GM18498 (cell line): ENCODE measurements around the gene TNNC1.

Source experiments
- ATAC-seq: cut with Tn5 transposase; IDR thresholded peaks from one replicate; pipeline ENCODE4 v1.9.1; 2021; ENCODE audit warnings: mild to moderate bottlenecking, moderate library complexity; ENCODE audit not compliant: unreplicated experiment

TNNC1 gene

DNA sequence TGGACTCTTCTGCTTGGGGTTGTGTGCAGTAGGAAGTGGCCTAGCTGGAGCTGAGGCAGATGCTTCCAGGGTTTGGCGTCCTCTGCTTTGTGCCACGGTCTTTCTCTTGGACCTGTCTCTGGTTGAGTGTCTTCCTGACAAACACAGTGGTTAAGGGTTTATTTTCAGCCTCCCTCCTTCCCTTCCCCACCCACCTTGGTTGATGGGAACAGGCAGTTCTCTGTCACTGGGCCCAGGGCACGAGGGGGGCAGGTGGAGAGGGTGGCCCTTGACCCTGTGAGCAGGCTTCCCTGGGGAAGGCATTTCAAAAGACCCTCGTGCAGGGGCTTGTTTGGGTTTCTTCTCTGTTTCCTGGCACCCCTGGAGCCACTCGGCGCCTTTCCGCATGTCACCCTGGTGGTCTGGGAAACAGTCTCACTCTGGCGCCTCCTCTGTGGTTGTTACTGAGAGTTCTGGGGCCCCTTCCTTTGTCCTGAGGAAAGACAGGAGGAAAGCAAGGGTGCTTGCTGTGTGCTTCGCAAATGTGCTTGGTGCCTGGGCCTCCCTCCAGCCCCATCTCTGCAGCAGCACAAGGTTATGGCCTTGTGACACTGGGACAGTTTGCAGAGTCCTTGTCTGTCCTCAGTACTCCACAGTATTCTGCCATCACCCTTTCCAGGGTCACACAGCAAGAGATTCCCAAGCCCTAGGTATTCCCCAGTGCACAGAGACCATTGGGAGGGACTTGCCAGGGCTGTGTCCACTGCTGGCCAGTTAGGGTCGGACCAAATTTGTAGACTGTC lies 31.0 kb upstream of the TNNC1 start:
- ATAC-seq = no peak

DNA sequence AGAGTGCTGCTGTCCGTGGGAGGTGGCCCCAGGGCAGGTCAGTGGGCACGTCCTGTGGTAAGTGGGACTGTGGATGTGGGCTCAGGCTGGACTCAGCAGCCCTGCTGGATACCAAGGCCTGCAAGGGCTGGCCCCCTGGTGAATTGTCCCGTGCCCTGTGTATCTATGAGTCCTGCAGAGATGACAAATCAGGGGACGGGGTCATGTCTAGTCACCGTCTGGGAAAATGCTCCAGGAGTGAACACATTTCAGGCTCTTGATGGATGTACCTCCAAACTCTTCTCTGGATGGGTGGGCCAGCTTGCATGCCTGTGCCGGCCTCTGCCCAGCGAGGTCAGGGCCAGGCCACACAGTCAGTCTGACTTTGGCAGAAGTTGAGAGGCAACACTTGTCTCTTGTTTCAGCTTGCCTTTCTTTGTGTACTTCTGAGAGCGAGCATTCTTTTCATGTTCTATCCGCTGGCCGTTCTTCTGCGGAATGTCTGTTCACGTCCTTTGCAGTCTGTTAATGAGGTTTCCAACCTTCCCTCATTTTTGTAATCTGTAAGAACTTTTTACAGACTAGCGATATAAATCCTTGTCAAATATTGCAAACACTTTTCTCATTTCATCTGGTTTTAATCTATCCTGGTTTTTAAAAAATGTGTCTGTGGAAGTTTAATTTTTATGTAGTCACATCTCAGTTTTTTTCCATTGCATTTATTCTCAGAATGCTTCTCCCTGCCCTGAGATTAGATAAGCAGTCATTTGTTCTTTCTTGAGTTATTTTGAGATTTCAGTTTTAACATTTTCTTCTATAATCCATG lies 29.9 kb upstream of the TNNC1 start:
- ATAC-seq = no peak

DNA sequence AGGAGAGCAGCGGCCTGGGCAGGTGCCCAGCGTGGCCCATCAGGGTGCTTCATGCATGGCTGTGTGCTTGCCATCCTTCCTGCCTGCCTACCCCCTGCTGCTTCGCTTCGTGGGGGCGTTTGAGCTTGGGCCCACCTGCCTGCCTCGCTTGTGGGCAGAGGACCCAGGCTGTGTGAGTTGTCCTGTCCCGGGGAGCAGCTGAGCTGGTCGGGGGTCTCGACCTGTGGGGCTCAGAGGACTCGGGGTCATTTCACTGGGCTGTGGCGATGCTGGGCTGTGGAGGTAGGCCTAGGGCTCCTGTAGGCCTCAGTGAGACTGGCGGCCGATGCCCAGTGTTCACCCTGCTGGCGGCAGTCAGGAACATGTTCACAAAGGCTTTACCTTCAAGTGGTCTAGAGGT lies 29.2 kb upstream of the TNNC1 start:
- no peak for ATAC-seq

DNA sequence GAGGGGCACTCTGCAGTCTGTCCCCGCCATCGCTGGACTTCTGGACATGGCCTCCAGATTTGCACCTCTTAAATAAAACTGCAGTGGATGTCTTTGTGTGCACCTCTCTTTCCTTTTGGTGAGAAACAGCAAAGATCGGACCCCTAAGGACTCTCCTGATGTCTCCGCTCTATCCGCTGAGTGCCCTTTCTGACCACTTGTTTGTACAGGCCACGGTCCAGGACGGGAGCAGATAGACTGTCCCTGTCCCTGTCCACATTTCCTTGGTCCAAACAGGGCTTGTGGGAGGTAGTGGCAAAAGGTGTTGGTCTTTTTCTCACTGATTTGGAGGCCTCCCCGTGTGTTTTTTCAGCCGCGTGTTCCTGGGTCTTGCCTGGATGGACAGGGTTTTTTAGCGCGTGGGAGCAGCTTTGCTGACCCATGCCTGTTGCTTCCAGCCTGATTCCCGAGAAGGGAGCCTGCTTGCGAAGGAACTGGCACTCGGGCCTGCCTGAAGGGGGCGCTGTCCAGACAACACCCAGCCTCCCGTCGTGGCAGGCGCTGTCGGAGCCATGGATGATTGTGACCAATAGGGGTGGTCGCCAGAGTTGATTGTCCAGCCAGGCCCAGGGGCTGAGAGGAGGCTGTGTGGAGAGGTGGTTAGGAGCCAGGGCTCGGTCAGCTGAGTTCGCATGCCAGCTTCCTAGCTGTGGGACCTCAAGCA lies 28.1 kb upstream of the TNNC1 start:
- ATAC-seq = no peak

DNA sequence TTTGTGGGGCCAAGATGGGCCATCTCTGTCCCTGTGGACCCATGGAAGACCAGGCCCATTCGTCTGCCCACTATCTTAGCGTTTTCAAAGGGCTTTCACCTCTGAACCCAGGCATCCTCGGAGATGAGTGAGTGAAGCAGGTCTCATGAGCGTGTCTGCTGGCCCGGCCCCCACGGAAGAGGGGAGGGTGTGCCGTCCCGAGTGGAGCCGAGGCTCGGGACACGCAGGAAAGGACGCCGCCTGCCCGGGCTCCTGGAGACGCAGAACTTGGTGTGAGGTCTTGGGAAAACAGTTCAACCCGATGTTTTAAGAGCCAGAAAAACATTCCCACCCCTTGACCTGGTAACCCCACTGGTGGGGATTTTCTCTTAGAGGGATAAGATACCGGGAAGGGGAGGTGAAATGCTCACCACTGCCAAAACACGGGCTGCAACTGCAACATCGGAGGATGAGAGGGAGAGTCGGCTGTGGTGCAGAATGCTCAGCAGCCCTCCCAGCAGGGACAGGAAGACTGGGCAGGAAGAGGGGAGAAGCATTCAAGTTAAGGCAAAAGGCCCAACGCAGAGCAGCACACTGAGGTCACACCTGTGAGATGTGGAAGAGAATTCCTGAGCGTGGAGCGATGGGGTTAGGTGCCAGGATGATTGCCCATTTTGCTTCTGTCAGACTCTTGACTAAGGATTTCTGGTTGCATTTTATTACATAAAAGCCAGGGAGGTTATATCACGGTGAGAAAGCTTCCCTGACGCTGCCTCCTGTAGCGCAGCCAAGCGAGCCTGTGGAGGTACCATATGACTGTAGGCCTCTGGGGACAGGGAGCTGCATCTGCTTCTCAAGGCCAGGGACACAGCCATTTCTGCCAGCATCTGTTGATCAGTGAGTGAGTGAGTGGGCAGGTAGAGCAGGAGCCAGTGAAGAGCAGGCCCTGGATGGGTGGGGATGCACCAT lies 27.2 kb upstream of the TNNC1 start:
- no peak for ATAC-seq

DNA sequence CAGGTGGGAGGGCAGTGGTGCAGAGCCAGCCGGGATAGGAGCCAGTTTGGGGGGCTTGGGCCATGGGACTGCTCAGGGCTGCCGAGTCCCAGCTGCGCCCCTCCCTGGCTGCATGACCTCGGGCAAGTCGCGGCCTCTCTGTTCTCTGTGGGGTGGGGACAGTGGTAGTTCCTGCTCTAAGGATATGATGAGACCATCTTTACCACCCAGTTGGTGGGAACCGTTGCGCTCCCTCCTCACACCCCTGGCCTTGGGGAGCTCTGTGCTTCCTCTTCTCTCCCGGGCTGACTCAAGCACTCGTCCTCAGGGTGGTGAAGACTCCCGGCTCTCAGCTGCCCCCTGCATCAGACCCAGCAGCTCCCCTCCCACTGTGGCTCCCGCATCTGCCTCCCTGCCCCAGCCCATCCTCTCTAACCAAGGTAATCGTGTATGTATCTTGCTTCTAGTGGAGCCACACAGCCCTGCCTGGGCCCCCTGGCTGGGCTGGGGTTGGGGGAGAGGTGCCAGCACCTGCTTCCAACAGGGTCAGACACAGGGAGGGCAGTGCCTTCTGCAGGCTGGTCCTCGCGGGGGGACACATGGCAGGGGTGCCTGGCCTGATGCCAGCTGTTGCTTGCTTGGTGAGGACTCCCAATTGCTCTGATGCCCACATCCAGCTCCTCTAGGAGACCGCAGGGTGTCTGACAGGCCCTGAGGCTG lies 26.2 kb upstream of the TNNC1 start:
- no peak for ATAC-seq

DNA sequence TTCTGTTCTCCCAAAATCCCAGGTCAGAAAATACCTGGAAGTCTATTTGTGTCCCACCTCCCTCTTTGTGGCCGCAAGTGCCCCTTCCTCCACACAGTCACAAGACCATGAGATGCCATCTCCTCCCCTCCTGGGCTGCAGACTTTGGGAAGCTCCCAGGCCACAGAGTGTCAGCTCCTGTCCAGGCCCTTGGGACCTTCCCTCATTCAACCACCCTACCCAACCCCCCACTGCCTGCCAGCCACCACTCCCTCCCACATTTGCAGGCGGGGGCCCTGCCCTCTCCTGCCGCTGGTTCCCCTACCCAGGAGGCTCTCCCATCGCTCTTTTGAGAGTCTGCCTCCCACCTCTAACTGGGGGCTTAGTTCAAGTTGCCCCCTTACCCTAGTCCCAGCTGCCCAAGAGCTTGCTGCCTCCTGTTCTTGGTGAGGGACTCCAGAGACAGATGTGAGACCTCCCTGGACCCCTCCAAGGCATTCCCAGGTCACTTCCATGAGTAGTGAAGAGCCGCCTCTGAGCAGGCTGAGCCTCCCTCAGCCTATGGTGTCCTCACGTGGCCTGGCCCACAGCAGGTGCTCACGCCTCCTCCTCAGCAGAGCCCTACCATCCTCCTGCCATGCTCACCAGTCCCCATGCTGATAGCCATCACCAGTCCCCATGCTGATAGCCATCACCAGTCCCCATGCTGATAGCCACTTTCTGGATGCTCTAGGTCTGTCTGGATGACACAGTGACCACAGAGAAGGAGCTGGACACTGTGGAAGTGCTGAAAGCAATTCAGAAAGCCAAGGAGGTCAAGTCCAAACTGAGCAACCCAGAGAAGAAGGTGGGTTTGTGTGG lies 25.4 kb upstream of the TNNC1 start:
- no peak for ATAC-seq

DNA sequence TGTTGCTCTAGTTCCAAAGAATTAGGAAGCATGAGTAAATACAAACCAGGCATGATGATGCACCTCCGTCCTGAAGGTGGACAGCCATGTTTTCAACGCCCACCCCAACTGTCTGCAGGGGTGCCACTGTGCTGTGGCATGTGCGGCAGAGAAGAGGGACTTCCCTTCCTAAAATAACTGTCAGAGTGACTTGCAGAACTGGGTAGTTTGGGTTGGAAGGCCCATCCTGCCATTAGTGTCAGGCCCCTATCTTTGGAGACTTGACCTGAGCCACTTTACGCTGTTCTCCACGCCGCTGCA lies 23.9 kb upstream of the TNNC1 start:
- no peak for ATAC-seq

DNA sequence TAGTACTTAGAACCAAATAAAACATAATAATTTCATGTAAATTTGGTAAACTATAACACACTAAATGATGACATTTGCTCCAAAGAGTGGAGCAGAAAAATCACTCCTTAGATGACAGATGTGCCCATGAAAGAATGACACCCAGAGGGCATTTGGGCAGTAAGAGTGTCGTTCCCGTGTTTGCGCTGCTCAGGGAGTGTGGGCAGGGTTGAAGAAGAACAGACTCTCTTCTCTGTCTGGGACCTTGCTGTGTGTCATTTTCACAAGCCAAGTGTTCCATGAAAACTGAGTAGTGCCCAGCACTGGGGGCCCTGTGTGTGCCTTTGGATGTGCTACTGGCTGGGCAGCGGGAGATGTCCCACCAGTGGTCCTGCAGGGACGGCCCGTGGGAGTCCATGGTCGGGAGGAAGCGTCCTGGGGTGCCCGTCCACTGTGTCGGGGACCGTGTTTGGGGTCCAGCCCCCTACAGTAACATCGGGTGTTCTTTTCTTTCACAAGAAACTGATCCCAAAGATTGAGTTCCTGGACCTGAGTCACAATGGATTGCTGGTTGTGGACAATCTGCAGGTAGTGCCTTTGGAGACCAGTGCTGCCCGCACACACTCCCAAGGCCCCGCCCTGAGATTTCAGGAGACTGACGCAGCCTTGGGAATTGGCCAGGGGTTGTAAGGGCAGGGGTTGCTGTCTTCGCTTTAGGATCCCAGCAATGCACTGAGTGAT lies 23.4 kb upstream of the TNNC1 start:
- ATAC-seq = no peak

DNA sequence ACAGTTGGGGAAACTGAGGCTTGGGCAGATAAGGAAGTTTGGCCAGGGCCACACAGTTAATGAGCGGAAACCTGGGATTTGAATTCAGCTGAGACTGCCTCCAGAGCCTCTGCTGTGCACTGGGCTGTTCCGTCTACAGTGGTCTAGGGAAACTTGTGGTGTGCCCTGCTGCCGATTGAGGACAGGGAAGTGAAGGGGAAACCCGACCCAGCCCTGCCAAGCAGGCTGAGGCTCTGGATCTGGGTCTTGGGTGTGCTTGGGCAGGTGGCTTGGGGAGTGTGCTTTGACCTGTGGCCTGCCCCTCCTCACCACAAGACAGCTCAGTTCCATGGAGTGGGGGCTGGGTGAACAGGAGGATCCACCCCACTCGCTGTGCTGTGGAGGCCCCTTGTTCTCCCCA lies 19.2 kb upstream of the TNNC1 start:
- ATAC-seq = no peak

DNA sequence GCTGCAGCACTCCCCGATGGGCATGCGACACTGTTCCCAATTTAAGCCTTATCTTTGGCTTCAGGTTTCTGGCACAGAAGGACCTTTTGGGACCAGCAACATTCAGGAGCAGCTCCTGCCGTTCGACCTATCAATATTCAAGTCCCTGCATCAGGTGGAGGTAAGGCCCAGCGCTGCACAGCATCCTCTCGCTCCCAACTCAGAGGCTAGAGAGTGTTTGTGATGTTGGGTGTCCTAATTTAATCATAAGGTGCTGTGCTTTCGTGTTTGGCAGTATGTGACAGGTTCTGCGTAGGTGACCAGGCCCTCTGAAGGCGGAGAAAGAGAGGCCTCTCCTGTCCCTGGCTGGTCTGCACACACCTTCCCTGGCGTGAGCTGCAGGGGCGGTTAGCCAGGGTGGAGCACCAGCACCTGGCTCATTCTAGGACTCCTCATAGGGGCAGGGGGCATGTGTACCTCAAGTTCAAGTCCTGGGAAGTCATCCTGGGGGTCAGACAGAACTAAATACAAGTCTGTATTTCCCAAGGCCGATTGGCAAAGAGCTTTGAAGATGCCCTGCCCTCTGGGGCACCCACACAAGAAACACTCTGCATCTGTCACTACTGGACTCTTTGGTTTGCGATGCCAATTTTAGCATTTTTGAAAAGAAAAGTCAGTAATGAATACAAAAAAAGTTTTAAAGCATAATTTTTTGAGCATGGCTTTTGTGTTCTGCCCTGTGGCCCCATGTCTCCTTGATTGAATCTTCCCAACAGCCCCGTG lies 18.6 kb upstream of the TNNC1 start:
- ATAC-seq = no peak

DNA sequence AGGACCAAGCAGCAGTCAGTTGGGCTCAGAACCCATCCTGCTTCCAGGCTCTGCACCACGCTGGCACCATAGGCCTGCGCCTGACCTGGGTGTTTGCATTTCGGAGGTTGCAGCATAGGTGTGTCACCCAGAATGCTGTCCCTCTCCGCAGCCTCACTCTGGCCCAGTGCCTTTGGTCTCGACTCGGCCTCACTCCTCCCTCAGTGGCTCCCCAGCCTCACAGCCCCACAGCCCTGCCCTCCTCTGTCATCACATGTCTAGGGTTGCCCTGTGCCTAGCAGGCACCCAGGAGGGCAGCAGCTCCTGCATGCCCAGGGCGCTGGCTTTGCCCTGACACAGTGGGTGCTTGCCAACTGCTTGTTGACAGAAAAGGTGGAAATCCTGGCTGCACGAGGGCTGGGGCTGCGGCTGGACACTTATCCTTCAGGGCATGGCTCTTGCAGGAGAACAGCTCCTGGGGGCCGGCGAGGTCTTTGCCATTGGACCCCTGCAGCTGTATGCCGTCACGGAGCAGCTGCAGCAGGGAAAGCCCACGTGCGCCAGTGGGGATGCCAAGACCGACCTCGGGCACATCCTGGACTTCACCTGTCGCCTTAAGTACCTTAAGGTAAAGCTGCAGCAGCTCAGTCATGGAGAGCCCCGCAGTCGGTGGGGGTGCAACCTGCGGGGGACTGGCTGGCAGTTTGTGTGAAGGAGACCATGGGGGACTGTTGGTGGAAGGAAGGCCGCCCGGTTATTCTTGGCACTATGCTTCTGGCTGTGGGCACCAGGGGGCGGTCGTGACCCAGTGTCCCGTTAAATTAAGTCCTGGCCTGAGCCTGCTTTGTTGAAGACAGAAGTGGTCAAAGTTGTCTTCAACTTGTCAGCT lies 17.8 kb upstream of the TNNC1 start:
- ATAC-seq = no peak

DNA sequence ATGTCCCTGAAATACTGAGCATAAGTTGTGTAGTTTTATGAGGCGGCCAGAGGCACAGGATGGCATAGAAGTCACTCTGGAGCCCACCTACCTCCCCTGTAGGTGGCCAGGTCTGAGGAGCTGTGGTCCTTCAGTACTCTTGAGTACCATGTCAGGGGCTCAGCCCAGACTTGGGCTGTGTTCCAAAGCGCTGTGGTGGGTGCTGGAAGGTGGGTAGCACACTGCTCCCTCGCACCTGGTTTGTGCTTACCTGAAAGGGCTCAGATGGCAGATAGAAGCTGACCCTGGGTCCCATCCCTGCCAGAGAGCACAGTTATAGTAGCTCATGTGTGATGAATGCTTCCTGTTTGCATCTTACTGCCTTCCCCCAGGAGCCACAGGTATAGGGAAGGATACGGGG lies 17.1 kb upstream of the TNNC1 start:
- no peak for ATAC-seq

DNA sequence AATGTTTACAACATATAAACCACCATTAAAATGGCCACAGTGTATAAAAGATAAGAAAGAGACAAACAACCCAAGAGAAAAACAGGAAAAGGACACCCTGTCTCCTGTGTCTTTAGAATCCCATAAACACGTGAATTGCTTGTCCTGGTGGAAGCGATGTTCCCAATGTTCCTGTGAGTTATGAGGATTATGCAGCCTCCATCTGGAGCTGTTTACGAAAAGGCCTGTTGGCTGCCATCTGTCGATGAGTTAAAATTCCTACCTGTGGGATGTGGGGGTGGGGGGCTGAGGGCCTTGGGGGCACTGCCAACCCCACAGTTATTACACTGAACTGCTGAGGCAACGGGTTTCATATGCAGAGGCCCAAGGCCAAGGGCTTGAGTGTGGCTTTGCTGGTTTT lies 15.2 kb upstream of the TNNC1 start:
- ATAC-seq = no peak

DNA sequence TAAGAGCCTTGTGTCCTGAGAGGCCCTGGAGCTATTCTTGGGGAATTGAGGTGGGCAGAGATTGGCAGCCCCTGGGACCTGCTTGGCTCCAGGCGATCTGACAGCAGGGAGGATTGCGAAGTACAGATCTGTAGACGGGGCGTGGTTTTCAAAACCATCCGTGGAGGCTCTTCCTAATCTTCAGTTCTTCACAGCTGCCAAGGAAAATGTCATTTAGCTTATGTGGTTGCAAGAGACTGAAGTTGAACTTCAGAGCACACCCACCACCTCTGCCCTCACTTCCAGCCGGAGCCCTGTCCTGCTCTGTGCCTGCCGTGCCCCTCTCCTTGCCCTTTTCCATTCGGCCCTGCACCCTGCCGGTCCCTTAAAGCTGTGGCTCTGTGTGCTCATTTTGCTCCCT lies 14.5 kb upstream of the TNNC1 start:
- ATAC-seq = no peak

DNA sequence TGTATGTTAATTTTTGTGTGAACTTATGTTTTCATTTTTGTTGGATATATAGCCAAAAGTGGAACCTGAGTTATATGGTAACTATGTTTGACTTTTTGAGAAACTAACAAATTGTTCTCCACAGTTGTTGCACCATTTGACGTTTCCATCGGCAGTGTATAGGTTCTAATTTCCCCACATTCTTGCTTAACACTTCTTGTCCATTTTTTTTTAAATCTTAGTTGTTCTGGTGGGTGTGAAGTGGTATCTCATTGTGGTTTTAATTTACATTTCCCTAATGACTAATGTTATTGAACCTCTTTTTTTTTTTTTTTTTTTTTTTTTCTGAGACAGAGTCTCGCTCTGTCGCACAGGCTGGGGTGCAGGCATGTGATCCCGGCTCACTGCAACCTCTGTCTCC lies 9.6 kb upstream of the TNNC1 start:
- ATAC-seq = no peak

DNA sequence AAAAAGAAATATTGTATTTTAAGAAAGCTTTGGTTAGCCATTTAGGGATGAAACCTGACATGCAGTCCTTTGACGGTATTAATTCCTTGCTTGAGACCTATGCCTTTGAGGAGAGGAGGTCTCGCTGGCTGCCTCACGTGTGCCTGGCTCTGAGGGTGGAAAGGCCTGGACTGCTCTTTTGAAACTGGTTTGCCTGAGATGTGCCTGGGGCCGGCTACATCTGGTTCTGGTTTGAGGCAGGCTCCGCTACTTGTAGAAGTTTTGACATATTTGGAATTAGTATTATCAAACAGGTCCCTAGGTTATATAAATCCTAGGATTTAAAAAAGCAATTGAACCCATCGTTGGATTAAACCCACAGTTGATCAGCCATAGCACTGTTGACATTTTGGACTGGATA lies 8.0 kb upstream of the TNNC1 start:
- ATAC-seq = no peak
